ENCODE data around the gene CRYBB3.

The CRYBB3 gene

DNA sequence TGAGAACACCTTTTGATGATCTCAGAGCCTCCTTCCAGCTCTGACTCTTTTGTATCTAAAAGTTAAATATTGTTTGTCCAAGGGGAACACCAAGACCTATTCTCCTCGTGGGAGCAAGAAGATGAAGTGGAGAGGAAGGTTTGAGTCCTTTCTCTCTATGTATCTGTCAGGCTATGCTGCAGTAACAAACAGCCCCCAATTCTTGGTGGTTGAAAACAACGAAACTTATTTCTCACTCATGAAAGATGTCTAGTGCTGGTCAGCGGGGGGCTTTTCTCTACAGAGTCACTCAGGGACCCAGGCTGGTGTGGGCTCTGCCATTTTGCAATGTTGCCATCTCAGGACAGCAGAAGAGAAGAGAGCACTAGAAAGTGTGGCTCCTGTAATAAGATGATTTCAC is 13.6 kb downstream of the CRYBB3 start:
- ATAC-seq: no peak
- no peak for TF ChIP-seq ARNTL (CRISPR knock-in tag; IDR thresholded peaks at IDR 0.05; ENCODE audit: borderline replicate concordance, low read depth)
- TF ChIP-seq, protein P1, sequence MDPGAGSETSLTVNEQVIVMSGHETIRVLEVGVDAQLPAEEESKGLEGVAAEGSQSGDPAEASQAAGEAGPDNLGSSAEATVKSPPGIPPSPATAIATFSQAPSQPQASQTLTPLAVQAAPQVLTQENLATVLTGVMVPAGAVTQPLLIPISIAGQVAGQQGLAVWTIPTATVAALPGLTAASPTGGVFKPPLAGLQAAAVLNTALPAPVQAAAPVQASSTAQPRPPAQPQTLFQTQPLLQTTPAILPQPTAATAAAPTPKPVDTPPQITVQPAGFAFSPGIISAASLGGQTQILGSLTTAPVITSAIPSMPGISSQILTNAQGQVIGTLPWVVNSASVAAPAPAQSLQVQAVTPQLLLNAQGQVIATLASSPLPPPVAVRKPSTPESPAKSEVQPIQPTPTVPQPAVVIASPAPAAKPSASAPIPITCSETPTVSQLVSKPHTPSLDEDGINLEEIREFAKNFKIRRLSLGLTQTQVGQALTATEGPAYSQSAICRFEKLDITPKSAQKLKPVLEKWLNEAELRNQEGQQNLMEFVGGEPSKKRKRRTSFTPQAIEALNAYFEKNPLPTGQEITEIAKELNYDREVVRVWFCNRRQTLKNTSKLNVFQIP (CRISPR knock-in tag; IDR thresholded peaks at IDR 0.05; ENCODE audit: borderline replicate concordance, low read depth): no peak
- no peak for TF ChIP-seq RARB (CRISPR knock-in tag; IDR thresholded peaks at IDR 0.05)
- TF ChIP-seq ZFP30 (CRISPR knock-in tag; IDR thresholded peaks at IDR 0.05): no peak
- TF ChIP-seq ZNF565 (CRISPR knock-in tag; conservative IDR thresholded peaks at IDR 0.05; ENCODE audit: low read depth): no peak
- TF ChIP-seq PPARA (CRISPR knock-in tag; IDR thresholded peaks at IDR 0.05; ENCODE audit: borderline replicate concordance): no peak
- TF ChIP-seq, protein P2, sequence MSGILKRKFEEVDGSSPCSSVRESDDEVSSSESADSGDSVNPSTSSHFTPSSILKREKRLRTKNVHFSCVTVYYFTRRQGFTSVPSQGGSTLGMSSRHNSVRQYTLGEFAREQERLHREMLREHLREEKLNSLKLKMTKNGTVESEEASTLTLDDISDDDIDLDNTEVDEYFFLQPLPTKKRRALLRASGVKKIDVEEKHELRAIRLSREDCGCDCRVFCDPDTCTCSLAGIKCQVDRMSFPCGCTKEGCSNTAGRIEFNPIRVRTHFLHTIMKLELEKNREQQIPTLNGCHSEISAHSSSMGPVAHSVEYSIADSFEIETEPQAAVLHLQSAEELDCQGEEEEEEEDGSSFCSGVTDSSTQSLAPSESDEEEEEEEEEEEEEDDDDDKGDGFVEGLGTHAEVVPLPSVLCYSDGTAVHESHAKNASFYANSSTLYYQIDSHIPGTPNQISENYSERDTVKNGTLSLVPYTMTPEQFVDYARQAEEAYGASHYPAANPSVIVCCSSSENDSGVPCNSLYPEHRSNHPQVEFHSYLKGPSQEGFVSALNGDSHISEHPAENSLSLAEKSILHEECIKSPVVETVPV (CRISPR knock-in tag; IDR thresholded peaks at IDR 0.05): no peak
- TF ChIP-seq ZNF8 (CRISPR knock-in tag; IDR thresholded peaks at IDR 0.05): no peak
- no peak for TF ChIP-seq ZC3H10 (CRISPR knock-in tag; IDR thresholded peaks at IDR 0.05)
- TF ChIP-seq ISL1 (CRISPR knock-in tag; IDR thresholded peaks at IDR 0.05): no peak
- TF ChIP-seq, protein P3, sequence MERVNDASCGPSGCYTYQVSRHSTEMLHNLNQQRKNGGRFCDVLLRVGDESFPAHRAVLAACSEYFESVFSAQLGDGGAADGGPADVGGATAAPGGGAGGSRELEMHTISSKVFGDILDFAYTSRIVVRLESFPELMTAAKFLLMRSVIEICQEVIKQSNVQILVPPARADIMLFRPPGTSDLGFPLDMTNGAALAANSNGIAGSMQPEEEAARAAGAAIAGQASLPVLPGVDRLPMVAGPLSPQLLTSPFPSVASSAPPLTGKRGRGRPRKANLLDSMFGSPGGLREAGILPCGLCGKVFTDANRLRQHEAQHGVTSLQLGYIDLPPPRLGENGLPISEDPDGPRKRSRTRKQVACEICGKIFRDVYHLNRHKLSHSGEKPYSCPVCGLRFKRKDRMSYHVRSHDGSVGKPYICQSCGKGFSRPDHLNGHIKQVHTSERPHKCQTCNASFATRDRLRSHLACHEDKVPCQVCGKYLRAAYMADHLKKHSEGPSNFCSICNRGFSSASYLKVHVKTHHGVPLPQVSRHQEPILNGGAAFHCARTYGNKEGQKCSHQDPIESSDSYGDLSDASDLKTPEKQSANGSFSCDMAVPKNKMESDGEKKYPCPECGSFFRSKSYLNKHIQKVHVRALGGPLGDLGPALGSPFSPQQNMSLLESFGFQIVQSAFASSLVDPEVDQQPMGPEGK (CRISPR knock-in tag; IDR thresholded peaks at IDR 0.05; ENCODE audit: borderline replicate concordance): no peak
- TF ChIP-seq, protein P4, sequence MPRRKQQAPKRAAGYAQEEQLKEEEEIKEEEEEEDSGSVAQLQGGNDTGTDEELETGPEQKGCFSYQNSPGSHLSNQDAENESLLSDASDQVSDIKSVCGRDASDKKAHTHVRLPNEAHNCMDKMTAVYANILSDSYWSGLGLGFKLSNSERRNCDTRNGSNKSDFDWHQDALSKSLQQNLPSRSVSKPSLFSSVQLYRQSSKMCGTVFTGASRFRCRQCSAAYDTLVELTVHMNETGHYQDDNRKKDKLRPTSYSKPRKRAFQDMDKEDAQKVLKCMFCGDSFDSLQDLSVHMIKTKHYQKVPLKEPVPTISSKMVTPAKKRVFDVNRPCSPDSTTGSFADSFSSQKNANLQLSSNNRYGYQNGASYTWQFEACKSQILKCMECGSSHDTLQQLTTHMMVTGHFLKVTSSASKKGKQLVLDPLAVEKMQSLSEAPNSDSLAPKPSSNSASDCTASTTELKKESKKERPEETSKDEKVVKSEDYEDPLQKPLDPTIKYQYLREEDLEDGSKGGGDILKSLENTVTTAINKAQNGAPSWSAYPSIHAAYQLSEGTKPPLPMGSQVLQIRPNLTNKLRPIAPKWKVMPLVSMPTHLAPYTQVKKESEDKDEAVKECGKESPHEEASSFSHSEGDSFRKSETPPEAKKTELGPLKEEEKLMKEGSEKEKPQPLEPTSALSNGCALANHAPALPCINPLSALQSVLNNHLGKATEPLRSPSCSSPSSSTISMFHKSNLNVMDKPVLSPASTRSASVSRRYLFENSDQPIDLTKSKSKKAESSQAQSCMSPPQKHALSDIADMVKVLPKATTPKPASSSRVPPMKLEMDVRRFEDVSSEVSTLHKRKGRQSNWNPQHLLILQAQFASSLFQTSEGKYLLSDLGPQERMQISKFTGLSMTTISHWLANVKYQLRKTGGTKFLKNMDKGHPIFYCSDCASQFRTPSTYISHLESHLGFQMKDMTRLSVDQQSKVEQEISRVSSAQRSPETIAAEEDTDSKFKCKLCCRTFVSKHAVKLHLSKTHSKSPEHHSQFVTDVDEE (CRISPR knock-in tag; IDR thresholded peaks at IDR 0.05): no peak
- TF ChIP-seq TCF4 (CRISPR knock-in tag; IDR thresholded peaks at IDR 0.05; ENCODE audit: borderline replicate concordance): no peak
- TF ChIP-seq ZFP3 (CRISPR knock-in tag; IDR thresholded peaks at IDR 0.05): no peak

DNA sequence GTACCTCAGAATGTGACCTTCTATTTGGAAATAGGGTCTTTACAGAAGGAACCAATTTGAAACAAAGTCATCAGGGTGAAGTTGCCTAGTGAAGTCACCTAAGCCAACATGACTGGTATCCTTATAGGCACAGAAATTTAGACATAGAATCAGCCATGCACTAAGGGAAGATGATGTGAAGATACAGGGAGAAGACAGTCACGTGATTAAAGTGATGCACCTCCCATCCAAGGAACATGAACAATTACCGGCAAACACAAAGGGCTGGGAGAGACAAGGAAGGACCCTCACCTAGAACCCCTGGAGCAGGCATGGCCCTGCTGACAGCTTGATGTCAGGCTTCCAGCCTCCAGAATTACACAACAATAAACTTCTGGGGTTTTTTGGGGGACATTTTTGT is 16.6 kb downstream of the CRYBB3 start:
- no peak for ATAC-seq
- TF ChIP-seq ZFP3 (CRISPR knock-in tag; IDR thresholded peaks at IDR 0.05): no peak
- TF ChIP-seq, protein P4 (CRISPR knock-in tag; IDR thresholded peaks at IDR 0.05): no peak
- TF ChIP-seq, protein P1 (CRISPR knock-in tag; IDR thresholded peaks at IDR 0.05; ENCODE audit: borderline replicate concordance, low read depth): no peak
- TF ChIP-seq RARB (CRISPR knock-in tag; IDR thresholded peaks at IDR 0.05): no peak
- TF ChIP-seq CSDC2 (CRISPR knock-in tag; IDR thresholded peaks at IDR 0.05): no peak
- TF ChIP-seq OSR1 (CRISPR knock-in tag; IDR thresholded peaks at IDR 0.05): no peak
- no peak for TF ChIP-seq ZNF8 (CRISPR knock-in tag; IDR thresholded peaks at IDR 0.05)
- TF ChIP-seq, protein P5, sequence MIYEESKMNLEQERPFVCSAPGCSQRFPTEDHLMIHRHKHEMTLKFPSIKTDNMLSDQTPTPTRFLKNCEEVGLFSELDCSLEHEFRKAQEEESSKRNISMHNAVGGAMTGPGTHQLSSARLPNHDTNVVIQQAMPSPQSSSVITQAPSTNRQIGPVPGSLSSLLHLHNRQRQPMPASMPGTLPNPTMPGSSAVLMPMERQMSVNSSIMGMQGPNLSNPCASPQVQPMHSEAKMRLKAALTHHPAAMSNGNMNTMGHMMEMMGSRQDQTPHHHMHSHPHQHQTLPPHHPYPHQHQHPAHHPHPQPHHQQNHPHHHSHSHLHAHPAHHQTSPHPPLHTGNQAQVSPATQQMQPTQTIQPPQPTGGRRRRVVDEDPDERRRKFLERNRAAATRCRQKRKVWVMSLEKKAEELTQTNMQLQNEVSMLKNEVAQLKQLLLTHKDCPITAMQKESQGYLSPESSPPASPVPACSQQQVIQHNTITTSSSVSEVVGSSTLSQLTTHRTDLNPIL (CRISPR knock-in tag; IDR thresholded peaks at IDR 0.05; ENCODE audit: low read depth): no peak
- TF ChIP-seq ARNTL (CRISPR knock-in tag; IDR thresholded peaks at IDR 0.05; ENCODE audit: borderline replicate concordance, low read depth): no peak
- no peak for TF ChIP-seq PPARA (CRISPR knock-in tag; IDR thresholded peaks at IDR 0.05; ENCODE audit: borderline replicate concordance)
- no peak for TF ChIP-seq SNAI2 (CRISPR knock-in tag; IDR thresholded peaks at IDR 0.05)
- no peak for TF ChIP-seq GLIS3 (CRISPR knock-in tag; IDR thresholded peaks at IDR 0.05)
- TF ChIP-seq, protein P3 (CRISPR knock-in tag; IDR thresholded peaks at IDR 0.05; ENCODE audit: borderline replicate concordance): no peak
- TF ChIP-seq ZFP30 (CRISPR knock-in tag; IDR thresholded peaks at IDR 0.05): no peak
- no peak for TF ChIP-seq ZC3H10 (CRISPR knock-in tag; IDR thresholded peaks at IDR 0.05)
- no peak for TF ChIP-seq ESRRG (CRISPR knock-in tag; IDR thresholded peaks at IDR 0.05)
- TF ChIP-seq, protein P2 (CRISPR knock-in tag; IDR thresholded peaks at IDR 0.05): no peak
- no peak for TF ChIP-seq TOX (CRISPR knock-in tag; IDR thresholded peaks at IDR 0.05; ENCODE audit: borderline replicate concordance)
